MM.1S (cell line): Measurements from ENCODE around the gene SLC8A3.

Source experiments
- CTCF ChIP-seq: fragments of 300-600 bp; sonication (generic); IDR thresholded peaks from 2 replicates; pipeline ENCODE4 v1.5.1; 2016; ENCODE audit warnings: antibody characterized with exemption, low read length, mixed read lengths
- EZH2 ChIP-seq: fragments of 300-600 bp; sonication (generic); optimal IDR thresholded peaks from 2 replicates; pipeline ENCODE3; 2017; ENCODE audit warnings: low read depth, mild to moderate bottlenecking, antibody characterized with exemption, low read length, mixed read lengths
- EZH2phosphoT487 ChIP-seq: fragments of 300-600 bp; sonication (generic); IDR thresholded peaks from 2 replicates; pipeline ENCODE4 v1.6.1; 2018; ENCODE audit warnings: antibody characterized with exemption, low read length

DNA sequence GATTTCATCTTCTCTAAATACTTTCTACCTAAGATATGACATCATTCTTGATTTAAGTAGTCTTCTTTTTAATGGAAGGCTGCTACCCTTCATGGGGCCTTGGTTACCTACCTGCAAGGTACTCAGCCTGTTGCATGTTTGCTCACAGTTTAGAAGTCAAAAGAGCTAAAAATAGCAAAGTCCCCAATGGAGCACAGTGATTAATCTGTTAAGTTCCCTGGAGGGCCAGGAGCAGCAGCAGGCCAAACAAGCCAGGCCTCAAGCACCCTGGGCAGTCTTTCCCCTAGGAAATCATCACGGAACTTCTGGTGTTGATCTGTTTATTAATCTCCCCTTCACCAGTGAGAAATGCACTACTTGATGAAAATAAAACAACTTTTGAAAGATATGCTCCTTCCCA, 24.0 kb upstream of the SLC8A3 start:
- TF ChIP-seq CTCF = no peak
- no peak for TF ChIP-seq EZH2
- TF ChIP-seq EZH2phosphoT487 = no peak
